Right ventricle myocardium inferior (tissue), 1 donor: ENCODE results near the gene ATAD2B. TPM values are rescaled to one million over a fixed set of nuclear protein-coding genes. Genes with fewer than 3 reads are reported as not detected.

Source experiments
- ATAC-seq: fragments of 200-7000 bp; cut with Tn5 transposase; one replicate; pipeline ENCODE4 v1.9.1; 2020; ENCODE audit warnings: mild to moderate bottlenecking, moderate library complexity
- DNase-seq: peaks from one replicate; pipeline ENCODE4 v3.0.0; 2021; ENCODE audit errors: missing footprints
- intact Hi-C: fragments of 100-400 bp; cut with DNase I; formaldehyde crosslinking; loops from one replicate; pipeline ENCODE4 v1.11.0; 2022
- total RNA-seq: library from RNA; stranded (reverse); fragmentation: NEBNext Ultra II Directional; extraction: Animal tissue kit (Norgen Biotek cat#: 25700); gene quantifications from one replicate; pipeline ENCODE4 v1.2.1, GENCODE V29; 2021
- donor health status: DM: no; HTN: yes; CAD: no; lungs with severe emphysema.

ATAD2B gene
- total RNA-seq, 1 donor from 2014 or later, result 6.9 TPM

DNA sequence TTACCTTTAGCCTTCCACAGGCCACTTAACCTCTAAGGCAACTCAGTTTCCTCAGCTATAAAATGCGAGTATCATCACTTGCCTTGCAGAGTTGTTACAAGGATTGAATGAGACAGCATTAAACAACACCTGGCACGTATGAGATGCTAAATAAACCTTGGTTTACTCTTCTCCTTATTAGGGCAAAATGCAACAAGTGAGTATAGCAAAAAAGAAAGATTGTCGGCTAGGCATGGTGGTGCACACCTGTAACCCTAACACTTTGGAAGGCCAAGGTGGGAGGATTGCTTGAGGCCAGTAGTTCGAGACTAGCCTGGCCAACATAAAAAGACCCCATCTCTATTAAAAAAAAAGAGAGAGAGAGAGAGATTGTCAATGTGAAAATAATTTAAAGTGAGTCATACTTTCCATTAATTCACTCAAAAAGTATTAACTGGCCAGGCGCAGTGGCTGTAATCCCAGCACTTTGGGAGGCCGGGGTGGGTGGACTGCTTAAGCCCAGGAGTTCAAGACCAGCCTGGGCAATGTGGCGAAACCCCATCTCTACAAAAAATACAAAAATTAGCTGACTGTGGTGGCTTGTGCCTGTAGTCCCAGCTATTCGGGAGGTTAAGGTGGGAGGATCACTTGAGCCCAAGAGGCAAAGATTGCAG is 8.0 kb downstream of the ATAD2B start:
- intact Hi-C loops, result no loop called here
- no peak for ATAC-seq
- no peak for DNase-seq

DNA sequence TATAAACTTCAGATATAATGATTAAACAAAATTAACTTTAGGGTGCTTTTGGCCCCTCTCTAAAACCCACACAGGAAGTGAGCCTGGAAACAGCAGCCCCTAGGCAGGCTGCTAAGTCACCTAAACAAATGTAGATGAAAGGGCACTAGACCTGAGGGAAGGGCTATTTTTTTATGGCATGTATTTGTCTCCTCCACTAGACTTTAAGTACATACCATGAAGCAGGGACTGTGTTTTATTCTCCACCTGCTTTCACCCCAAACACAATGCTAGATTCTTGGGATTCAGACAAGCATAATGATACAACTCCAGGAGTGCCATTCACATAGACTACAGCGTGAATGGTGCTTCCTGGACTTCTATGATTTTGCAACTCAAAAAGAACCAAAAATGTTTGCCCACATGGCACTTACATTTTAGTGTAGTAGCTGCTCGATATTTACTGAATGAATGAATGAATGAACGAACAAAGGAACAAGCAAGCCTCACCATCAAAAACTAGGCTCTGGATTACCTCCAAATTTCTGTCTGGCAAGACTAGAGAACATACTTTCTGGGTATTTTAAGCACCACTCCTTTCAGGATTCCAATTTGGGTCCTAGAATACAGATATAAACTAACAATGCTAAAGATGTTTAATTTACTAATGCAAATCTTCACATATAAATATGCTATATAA is 10.1 kb downstream of the ATAD2B start:
- ATAC-seq, result no peak
- DNase-seq, result no peak

DNA sequence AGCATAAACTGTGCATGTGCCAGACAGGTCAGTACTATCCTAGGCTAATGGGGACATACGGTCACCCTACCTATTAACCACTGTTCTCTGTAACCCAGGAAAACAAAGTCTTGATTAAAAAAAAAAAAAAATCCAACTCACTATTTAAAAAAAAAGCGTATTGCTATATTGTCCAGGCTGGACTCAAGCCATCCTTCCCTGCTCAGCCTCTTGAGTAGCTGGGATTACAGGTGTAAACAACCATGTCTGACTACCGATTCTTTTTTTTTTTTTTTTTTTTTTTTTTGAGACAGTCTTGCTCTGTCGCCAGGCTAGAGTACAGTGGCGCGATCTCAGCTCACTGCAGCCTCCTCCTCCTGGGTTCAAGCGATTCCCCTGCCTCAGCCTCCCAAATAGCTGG is 11.6 kb downstream of the ATAD2B start:
- no peak for ATAC-seq
- DNase-seq, result no peak
- intact Hi-C loops, result no loop called here

More for the DNA sequence above, 10.1 kb downstream of the ATAD2B start:
- intact Hi-C loops, result no loop called here

DNA sequence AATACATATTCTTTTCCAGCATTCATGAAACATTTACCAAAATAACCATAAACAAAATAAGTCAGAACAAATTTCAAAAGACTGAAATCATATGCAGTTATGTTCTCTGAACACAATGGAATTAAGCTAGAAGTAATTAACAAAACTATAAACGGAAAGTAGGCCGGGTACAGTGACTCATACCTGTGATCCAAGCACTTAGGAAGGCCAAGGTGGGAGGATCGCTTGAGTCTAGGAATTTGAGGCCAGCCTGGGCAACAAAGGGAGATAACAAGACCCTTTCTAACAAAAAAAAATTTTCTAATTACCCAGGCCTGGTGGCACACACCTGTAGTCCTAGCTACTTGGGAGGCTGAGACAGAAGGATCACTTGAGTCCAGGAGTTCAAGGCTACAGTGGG is 14.9 kb downstream of the ATAD2B start:
- intact Hi-C loops, result no loop called here

DNA sequence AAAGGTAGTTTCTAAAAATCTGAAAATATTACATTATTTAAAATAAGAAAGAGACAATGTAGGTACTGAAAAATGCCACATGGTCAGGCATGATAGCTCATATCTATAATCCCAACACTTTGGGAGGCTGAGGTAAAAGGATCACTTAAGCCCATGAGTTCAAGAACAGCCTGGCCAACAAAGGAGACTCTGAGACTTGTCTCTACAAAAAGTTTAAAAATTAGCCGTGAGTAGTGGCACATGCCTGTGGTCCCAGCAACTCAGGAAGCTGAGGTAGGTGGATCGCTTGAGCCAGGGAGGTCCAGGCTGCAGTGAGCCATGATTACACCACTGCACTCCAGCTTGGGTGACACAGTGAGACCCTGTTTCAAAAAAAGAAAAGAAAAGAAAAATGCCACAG is 21.8 kb downstream of the ATAD2B start:
- no peak for ATAC-seq
- intact Hi-C loops, result no loop called here
- DNase-seq, result no peak

More for the DNA sequence above, 14.9 kb downstream of the ATAD2B start:
- DNase-seq, result no peak
- no peak for ATAC-seq

DNA sequence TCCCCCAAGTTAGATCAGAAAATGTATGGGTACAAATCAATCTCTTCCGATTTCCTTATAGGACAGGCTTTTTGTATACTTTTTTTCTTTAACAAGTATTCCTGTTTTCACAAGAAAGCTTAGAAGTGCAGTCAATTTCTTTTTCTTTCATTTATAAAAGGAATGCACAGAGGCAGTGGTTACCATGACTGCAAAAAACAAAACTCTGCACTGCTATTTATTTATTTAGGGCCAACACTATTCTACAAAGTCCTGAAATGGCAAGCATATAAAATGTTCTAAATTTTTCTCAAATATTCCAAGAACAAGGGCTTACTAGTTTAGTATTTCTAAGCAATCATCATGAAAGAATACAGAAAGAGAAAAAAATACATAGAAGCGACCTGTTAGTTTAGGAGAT is 22.2 kb downstream of the ATAD2B start:
- intact Hi-C loops, result no loop called here
- no peak for DNase-seq
- no peak for ATAC-seq

DNA sequence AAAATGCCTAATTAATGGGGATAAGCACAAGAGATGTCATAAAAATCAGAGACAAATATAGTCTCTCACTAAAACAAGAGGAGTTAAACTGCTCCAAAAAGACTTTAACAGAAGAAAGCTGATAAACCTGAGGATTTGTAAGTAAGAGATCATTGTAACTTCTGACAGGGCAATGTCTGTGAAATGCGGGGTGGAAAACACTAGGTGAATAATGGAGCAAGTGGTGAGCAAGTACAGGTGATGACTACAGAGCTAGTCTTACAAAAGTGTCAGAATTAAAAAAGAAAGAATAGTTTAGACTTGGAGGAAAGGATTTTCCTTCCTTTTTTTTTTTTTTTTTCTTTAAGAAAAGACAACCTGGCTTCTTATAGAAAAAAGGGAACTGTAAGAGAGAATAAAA is 22.7 kb downstream of the ATAD2B start:
- no peak for DNase-seq
- intact Hi-C loops, result no loop called here
- ATAC-seq, result no peak

DNA sequence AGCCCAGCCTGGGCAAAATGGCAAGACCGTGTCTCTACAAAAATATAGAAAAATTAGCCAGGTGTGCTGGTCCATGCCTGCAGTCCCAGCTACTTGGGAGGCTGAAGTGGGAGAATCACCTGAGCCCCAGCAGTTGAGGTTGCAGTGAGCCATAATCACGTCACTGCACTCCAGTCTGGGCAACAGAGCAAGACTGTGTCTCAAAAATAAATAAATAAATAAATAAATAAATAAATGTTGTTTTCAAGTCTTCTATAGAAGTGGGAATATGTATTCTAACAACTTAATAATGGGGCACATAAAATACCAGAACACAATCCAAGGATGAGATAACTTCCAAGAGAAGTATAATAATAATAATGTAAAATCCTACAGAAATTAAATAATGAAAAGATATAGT is 23.9 kb downstream of the ATAD2B start:
- intact Hi-C loops, result no loop called here
- DNase-seq, result no peak

DNA sequence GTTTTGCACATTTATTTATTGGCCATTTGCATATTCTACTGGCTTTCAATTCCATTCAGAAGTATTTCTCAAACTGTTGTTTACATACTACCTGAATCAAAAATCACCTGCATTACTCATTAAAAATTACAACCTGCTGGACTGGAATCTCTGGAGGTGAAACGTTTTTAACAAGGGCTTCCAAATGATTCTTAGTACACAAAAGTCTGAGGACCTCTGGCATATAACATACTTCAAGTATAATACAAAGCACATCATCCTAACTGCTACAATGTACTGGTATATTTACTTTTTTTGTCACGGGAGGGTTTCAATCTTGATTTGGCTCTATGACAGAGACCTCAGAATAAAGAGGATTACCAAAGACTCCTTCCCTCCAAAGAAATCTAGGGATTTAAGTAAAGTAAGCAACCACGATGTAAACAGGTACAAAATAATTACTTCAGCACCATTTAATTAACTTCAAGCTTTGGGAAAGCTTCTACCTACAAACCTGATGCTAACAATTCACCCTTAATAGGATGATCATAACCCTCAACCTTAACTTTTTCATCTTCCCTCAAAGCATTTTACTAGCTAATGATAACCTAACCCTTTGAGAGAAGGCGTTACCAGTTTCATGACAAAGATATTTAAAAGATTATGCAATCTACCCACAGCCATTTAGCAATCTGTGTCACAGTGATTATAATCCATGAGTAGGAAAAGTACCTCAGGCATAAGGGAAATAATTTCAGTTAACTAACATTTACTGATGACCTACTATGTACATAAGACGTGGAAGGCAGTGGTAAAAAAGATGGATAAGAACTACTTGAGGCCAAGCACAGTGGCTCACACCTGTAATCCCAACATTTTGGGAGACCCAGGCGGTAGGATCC is 24.7 kb downstream of the ATAD2B start:
- intact Hi-C loops, result no loop called here
- ATAC-seq, result no peak
- DNase-seq, result no peak

More for the DNA sequence above, 23.9 kb downstream of the ATAD2B start:
- no peak for ATAC-seq

- no peak for ATAC-seq
- intact Hi-C loops, result no loop called here
- DNase-seq, result no peak
Measured at GRCh38 chr2:23900541-23901322, 26.2 kb downstream of the ATAD2B start.

DNA sequence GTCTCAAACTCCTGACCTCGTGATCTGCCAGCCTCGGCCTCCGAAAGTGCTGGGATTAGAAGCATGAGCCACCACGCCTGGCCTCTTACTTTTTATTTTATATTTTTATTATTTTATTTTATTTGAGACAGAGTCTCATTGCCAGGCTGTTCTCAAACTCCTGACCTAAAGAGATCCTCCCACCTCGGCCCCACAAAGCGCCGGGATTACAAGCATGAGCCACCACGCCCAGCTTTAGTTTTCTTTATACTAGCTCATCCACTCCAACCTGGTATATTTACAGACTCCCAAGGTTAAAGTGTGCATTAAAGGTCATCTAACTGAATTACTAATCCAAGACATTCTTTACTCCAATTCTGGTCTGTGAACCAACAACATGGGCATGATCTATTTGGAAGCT is 26.8 kb downstream of the ATAD2B start:
- DNase-seq (no peak), ATAC-seq (no peak)
- intact Hi-C loops, result no loop called here

DNA sequence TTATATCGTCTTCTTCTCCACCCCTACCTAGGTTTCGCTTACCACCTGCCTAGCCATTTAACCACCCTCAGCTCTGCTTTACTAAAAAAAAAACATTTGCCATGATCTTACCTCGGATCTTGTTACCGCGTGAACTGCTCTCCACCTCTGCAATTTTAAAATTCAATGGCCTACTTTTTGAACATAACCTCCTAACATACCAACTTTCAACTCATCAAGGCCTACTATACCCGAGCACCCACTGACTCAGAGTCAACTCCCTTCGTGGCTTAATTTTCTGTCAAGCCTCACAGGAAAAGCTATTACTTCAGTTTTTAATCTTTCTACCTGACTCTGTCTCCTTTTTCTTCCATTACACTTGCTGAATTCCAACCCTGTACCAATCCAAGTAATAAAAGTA is 55.7 kb downstream of the ATAD2B start:
- no peak for ATAC-seq
- DNase-seq, result no peak
- intact Hi-C loops, result no loop called here

GRCh38 chr2:23867449-23867848 is 59.5 kb downstream of the ATAD2B start:
- ATAC-seq, result no peak
- DNase-seq, result no peak
- intact Hi-C loops, result no loop called here

GRCh38 chr2:23862716-23863426 is 64.1 kb downstream of the ATAD2B start:
- ATAC-seq (no peak), DNase-seq (no peak)
- intact Hi-C loops, result no loop called here

GRCh38 chr2:23861952-23862351 is 65.0 kb downstream of the ATAD2B start:
- intact Hi-C loops, result no loop called here
- no peak for DNase-seq
- ATAC-seq, result no peak

DNA sequence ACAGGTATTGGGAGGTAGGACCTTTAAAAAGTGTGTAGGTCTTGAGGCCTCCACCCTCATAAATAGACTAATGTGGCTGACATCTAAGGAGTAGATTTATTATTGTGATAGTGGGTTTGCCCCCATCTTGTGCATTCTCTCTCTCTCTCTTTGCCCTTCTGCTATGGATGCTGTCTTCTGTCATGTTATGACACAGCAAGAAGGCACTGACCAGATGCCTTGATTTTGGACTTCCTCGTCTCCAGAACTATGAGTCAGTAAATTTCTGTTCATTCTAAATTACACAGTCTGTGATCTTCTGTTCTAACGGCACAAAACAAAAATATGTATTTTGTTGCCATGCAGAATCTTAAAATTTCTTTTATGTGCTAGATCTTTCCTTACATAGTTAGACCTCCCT is 66.9 kb downstream of the ATAD2B start:
- ATAC-seq (no peak), DNase-seq (no peak)
- intact Hi-C loops, result no loop called here

GRCh38 chr2:23859234-23859633 is 67.7 kb downstream of the ATAD2B start:
- intact Hi-C loops, result no loop called here
- no peak for ATAC-seq
- DNase-seq, result no peak

- ATAC-seq (no peak), DNase-seq (no peak)
- intact Hi-C loops, result no loop called here
Measured at GRCh38 chr2:23850564-23851256, 76.2 kb downstream of the ATAD2B start.
